T-helper 2 cell treated with Interferon-gamma antibody and Interleukin-4, amounts not matched to agents 5 μg/mL and 100 μg/mL, for 36 hours (primary cell): ENCODE measurements around the gene PAN3.
"Not testable (repeated sequence)": the region's sequence is repeated elsewhere in the genome, so short reads cannot be mapped to it uniquely, and the experiment has no call there.

Experiments used
- DNase-seq: peaks from one replicate; pipeline ENCODE4 v3.0.0; 2021; ENCODE audit warnings: low spot score
- H3K27ac Mint-ChIP-seq: one replicate; pipeline ENCODE4 v1.8.0; 2021; ENCODE audit warnings: mild to moderate bottlenecking, mixed read lengths
- H3K27me3 Mint-ChIP-seq: one replicate; pipeline ENCODE4 v1.8.0; 2021; ENCODE audit warnings: low read depth, mixed read lengths
- H3K36me3 Mint-ChIP-seq: one replicate; pipeline ENCODE4 v1.8.0; 2021; ENCODE audit warnings: low read depth, mixed read lengths
- H3K4me1 Mint-ChIP-seq: one replicate; pipeline ENCODE4 v1.8.0; 2021; ENCODE audit warnings: low read depth, mixed read lengths
- H3K4me3 Mint-ChIP-seq: one replicate; pipeline ENCODE4 v1.8.0; 2022; ENCODE audit warnings: mild to moderate bottlenecking, moderate library complexity, mixed read lengths
- H3K9me3 Mint-ChIP-seq: one replicate; pipeline ENCODE4 v1.8.0; 2021; ENCODE audit warnings: mixed read lengths

The PAN3 gene

GRCh38 chr13:28138012-28138755 lies at the start of gene PAN3:
Gene PAN3, plus strand, starts transcription at chr13:28138545. Its CDS starts 113 bp downstream, at chr13:28138658.
- Mint-ChIP-seq H3K27me3 (no peaks in the 10 kb centered on the region), H3K4me3 (peak within 1 kb of the TSS; percentile 89), H3K4me1 (peaks cover 42% of the 10 kb centered on the region), H3K36me3 (peaks cover 5% of the 10 kb centered on the region), H3K9me3 (no peaks in the 10 kb centered on the region), H3K27ac (peak within 1 kb of the TSS; percentile 98)
- DNase-seq = peak; percentile 90

GRCh38 chr13:28089065-28089464 lies 49.3 kb upstream of the PAN3 start:
- Mint-ChIP-seq H3K27ac (no peak overlapping the region), H3K4me1 (no peaks in the 10 kb centered on the region), H3K36me3 (no peaks in the 10 kb centered on the region), H3K27me3 (peaks cover 29% of the 10 kb centered on the region), H3K9me3 (no peaks in the 10 kb centered on the region), H3K4me3 (no peak overlapping the region)
- DNase-seq = no peak

- peaks cover 38% of the 10 kb centered on the region for H3K27me3 Mint-ChIP-seq
- H3K4me3 Mint-ChIP-seq = no peak overlapping the region
- no peaks in the 10 kb centered on the region for H3K36me3 Mint-ChIP-seq
- H3K9me3 Mint-ChIP-seq = no peaks in the 10 kb centered on the region
- DNase-seq = no peak
- no peak overlapping the region for H3K27ac Mint-ChIP-seq
- no peaks in the 10 kb centered on the region for H3K4me1 Mint-ChIP-seq
Measured at GRCh38 chr13:28092431-28092830, 45.9 kb upstream of the PAN3 start.

GRCh38 chr13:28093881-28094280 lies 44.5 kb upstream of the PAN3 start:
- DNase-seq = no peak
- Mint-ChIP-seq H3K27me3 (peaks cover 49% of the 10 kb centered on the region), H3K9me3 (no peaks in the 10 kb centered on the region), H3K36me3 (no peaks in the 10 kb centered on the region), H3K4me1 (no peaks in the 10 kb centered on the region), H3K4me3 (no peak overlapping the region), H3K27ac (no peak overlapping the region)

- Mint-ChIP-seq H3K27ac (no peak overlapping the region), H3K4me1 (no peaks in the 10 kb centered on the region), H3K9me3 (no peaks in the 10 kb centered on the region), H3K36me3 (no peaks in the 10 kb centered on the region), H3K27me3 (peaks cover 53% of the 10 kb centered on the region), H3K4me3 (no peak overlapping the region)
- no peak for DNase-seq
Measured at GRCh38 chr13:28094306-28094705, 44.0 kb upstream of the PAN3 start.

GRCh38 chr13:28097503-28097902 lies 40.8 kb upstream of the PAN3 start:
- H3K27ac Mint-ChIP-seq = no peak overlapping the region
- H3K9me3 Mint-ChIP-seq = no peaks in the 10 kb centered on the region
- no peak overlapping the region for H3K4me3 Mint-ChIP-seq
- H3K27me3 Mint-ChIP-seq = peaks cover 71% of the 10 kb centered on the region
- no peaks in the 10 kb centered on the region for H3K36me3 Mint-ChIP-seq
- H3K4me1 Mint-ChIP-seq = peaks cover 6% of the 10 kb centered on the region
- no peak for DNase-seq

GRCh38 chr13:28099396-28100149 lies 38.8 kb upstream of the PAN3 start:
- Mint-ChIP-seq H3K27ac (no peak overlapping the region), H3K27me3 (peaks cover 68% of the 10 kb centered on the region)

GRCh38 chr13:28100150-28101121 lies 37.9 kb upstream of the PAN3 start, which contains the start of gene FLT3:
Gene FLT3, minus strand, starts transcription at chr13:28100576. Its CDS starts 66 bp downstream, at chr13:28100510.
- Mint-ChIP-seq H3K4me3 (peak within 1 kb of the TSS; percentile 63), H3K36me3 (no peaks in the 10 kb centered on the region), H3K27ac (no peak within 1 kb of the TSS), H3K9me3 (no peaks in the 10 kb centered on the region), H3K4me1 (peaks cover 6% of the 10 kb centered on the region), H3K27me3 (peaks cover 68% of the 10 kb centered on the region)
- DNase-seq = peak; percentile 33

More at GRCh38 chr13:28099396-28100149, 38.8 kb upstream of the PAN3 start:
- no peak for DNase-seq
- Mint-ChIP-seq H3K4me3 (peak overlapping the region; percentile 63), H3K9me3 (no peaks in the 10 kb centered on the region), H3K4me1 (peaks cover 6% of the 10 kb centered on the region), H3K36me3 (no peaks in the 10 kb centered on the region)

- H3K4me1 Mint-ChIP-seq, H3K4me3 Mint-ChIP-seq, H3K27ac Mint-ChIP-seq, H3K9me3 Mint-ChIP-seq, H3K36me3 Mint-ChIP-seq, DNase-seq: not testable (repeated sequence)
- H3K27me3 Mint-ChIP-seq = peaks cover 60% of the 10 kb centered on the region
Measured at GRCh38 chr13:28101886-28102285, 36.5 kb upstream of the PAN3 start.

GRCh38 chr13:28106976-28107375 lies 31.4 kb upstream of the PAN3 start:
- Mint-ChIP-seq H3K27me3 (peaks cover 27% of the 10 kb centered on the region), H3K9me3 (no peaks in the 10 kb centered on the region), H3K4me1 (no peaks in the 10 kb centered on the region), H3K36me3 (no peaks in the 10 kb centered on the region), H3K4me3 (no peak overlapping the region), H3K27ac (no peak overlapping the region)
- no peak for DNase-seq

- no peak overlapping the region for H3K27ac Mint-ChIP-seq
- no peaks in the 10 kb centered on the region for H3K9me3 Mint-ChIP-seq
- peaks cover 8% of the 10 kb centered on the region for H3K27me3 Mint-ChIP-seq
- H3K4me1 Mint-ChIP-seq = no peaks in the 10 kb centered on the region
- no peak overlapping the region for H3K4me3 Mint-ChIP-seq
- H3K36me3 Mint-ChIP-seq = no peaks in the 10 kb centered on the region
- DNase-seq = no peak
Measured at GRCh38 chr13:28110414-28110813, 27.9 kb upstream of the PAN3 start.

GRCh38 chr13:28116736-28117135 lies 21.6 kb upstream of the PAN3 start:
- Mint-ChIP-seq H3K27me3 (peaks cover 23% of the 10 kb centered on the region), H3K27ac (no peak overlapping the region), H3K36me3 (no peaks in the 10 kb centered on the region), H3K9me3 (no peaks in the 10 kb centered on the region), H3K4me1 (peaks cover 2% of the 10 kb centered on the region), H3K4me3 (no peak overlapping the region)
- no peak for DNase-seq

GRCh38 chr13:28117689-28118377 lies 20.5 kb upstream of the PAN3 start:
- Mint-ChIP-seq H3K36me3 (no peaks in the 10 kb centered on the region), H3K4me3 (no peak overlapping the region), H3K9me3 (no peaks in the 10 kb centered on the region), H3K4me1 (peaks cover 7% of the 10 kb centered on the region), H3K27ac (no peak overlapping the region), H3K27me3 (peaks cover 23% of the 10 kb centered on the region)
- no peak for DNase-seq
